Keratinocyte (primary cell): ENCODE measurements around the gene GPR139.

Experiments
- EZH2 ChIP-seq: IDR thresholded peaks from one replicate; pipeline ENCODE4 v1.6.1; 2012; ENCODE audit warnings: inconsistent platforms, mild to moderate bottlenecking, low read length, moderate library complexity
- TF ChIP-seq, protein P1 (sequence below), 3 experiments: IDR thresholded peaks in 1 of 3; conservative IDR thresholded peaks in 1 of 3; optimal IDR thresholded peaks in 1 of 3; 2 replicates in 2 of 3; 3 replicates in 1 of 3; pipeline versions ENCODE3 to v1.5.1; 2011; ENCODE audit warnings: low read length in 3 of 3, mild to moderate bottlenecking in 3 of 3, moderate library complexity in 2 of 3, control low read depth in 1 of 3, inconsistent platforms in 1 of 3; ENCODE audit not compliant: insufficient read depth in 2 of 3; ENCODE audit errors: extremely low read depth in 1 of 3

DNA sequence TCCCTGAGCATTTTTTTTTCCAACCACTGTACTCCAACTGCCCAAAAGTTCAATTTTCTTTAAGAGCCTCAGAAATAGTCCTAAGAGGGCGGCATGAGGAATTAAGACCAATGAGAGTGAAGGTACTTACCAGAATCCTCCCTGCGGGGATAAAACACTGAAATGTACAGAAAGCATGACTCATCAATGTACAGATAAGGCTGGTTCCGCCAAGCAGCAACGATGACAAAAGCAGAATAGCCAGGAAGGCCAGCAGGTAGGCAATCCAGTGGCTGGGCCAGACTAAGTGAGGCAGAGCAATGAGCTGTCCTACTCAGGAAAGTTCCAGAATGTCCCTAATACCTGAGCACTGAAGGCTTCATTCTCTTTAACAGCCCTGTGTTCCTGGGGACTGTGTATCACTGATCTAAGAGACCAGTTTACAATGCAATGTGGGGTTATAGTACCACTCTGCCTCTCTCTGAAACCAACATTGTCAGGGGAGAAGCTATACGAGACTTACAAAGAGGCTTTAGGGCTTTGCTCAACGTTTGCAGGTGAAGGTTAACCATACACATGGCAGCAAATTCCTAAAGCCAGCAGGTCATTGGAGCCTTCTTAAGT lies 11.0 kb upstream of the GPR139 start:
- TF ChIP-seq, protein P1, sequence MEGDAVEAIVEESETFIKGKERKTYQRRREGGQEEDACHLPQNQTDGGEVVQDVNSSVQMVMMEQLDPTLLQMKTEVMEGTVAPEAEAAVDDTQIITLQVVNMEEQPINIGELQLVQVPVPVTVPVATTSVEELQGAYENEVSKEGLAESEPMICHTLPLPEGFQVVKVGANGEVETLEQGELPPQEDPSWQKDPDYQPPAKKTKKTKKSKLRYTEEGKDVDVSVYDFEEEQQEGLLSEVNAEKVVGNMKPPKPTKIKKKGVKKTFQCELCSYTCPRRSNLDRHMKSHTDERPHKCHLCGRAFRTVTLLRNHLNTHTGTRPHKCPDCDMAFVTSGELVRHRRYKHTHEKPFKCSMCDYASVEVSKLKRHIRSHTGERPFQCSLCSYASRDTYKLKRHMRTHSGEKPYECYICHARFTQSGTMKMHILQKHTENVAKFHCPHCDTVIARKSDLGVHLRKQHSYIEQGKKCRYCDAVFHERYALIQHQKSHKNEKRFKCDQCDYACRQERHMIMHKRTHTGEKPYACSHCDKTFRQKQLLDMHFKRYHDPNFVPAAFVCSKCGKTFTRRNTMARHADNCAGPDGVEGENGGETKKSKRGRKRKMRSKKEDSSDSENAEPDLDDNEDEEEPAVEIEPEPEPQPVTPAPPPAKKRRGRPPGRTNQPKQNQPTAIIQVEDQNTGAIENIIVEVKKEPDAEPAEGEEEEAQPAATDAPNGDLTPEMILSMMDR (optimal IDR thresholded peaks at IDR 0.05 in 1 of 3, IDR thresholded peaks at IDR 0.05 in 1 of 3, conservative IDR thresholded peaks at IDR 0.05 in 1 of 3; ENCODE audit: extremely low read depth in 1 of 3, insufficient read depth in 2 of 3, low read length in 3 of 3), result no peak
- TF ChIP-seq EZH2, result no peak
